Umbilical cord (tissue), 2 donors: ENCODE data around the gene FAM171A2. TPM values are rescaled to one million over a fixed set of nuclear protein-coding genes. Genes with fewer than 3 reads are reported as not detected.
"Not testable (repeated sequence)": the region's sequence is repeated elsewhere in the genome, so short reads cannot be mapped to it uniquely, and the experiment has no call there.

Experiments
- DNase-seq: peaks from one replicate; pipeline ENCODE4 v3.0.0-alpha.2; 2015; ENCODE audit warnings: low spot score
- total RNA-seq: library from RNA; depleted of rRNA; stranded (reverse); fragments of >200 nt; gene quantifications from one replicate; pipeline ENCODE4 v1.2.3, GENCODE V29; 2014; ENCODE audit warnings: low replicate concordance; ENCODE audit not compliant: insufficient read depth

The FAM171A2 gene
- total RNA-seq, 1 donor from 2014 or later: 16.4 TPM

GRCh38 chr17:44347206-44348055 lies 16.2 kb downstream of the FAM171A2 start:
- not testable (repeated sequence) for DNase-seq

- no peak for DNase-seq
Observed at GRCh38 chr17:44346064-44346844, 17.4 kb downstream of the FAM171A2 start.

GRCh38 chr17:44345454-44346026 lies 18.1 kb downstream of the FAM171A2 start:
- DNase-seq: peak; percentile 74

GRCh38 chr17:44344939-44345453 lies 18.7 kb downstream of the FAM171A2 start, which contains the start of gene GRN:
TSS of gene GRN (plus strand) at chr17:44345302. CDS start at chr17:44349165, 3,863 bp downstream.
- DNase-seq: peak; percentile 100

- no peak for DNase-seq
Observed at GRCh38 chr17:44343510-44344209, 20.0 kb downstream of the FAM171A2 start.

- not testable (repeated sequence) for DNase-seq
Observed at GRCh38 chr17:44340553-44340952, 23.1 kb downstream of the FAM171A2 start.

GRCh38 chr17:44338702-44339101 lies 25.0 kb downstream of the FAM171A2 start:
- no peak for DNase-seq

GRCh38 chr17:44335968-44336367 lies 27.7 kb downstream of the FAM171A2 start:
- no peak for DNase-seq

- DNase-seq: no peak
Observed at GRCh38 chr17:44335564-44335963, 28.1 kb downstream of the FAM171A2 start.

- DNase-seq: no peak
Observed at GRCh38 chr17:44334727-44335126, 28.9 kb downstream of the FAM171A2 start.

GRCh38 chr17:44334315-44334714 lies 29.3 kb downstream of the FAM171A2 start:
- no peak for DNase-seq

- DNase-seq: no peak
Observed at GRCh38 chr17:44333371-44333770, 30.3 kb downstream of the FAM171A2 start.

- peak; percentile 73 for DNase-seq
Observed at GRCh38 chr17:44331249-44331760, 32.3 kb downstream of the FAM171A2 start.

- not testable (repeated sequence) for DNase-seq
Observed at GRCh38 chr17:44330263-44330662, 33.4 kb downstream of the FAM171A2 start.

- not testable (repeated sequence) for DNase-seq
Observed at GRCh38 chr17:44329516-44329915, 34.1 kb downstream of the FAM171A2 start.

GRCh38 chr17:44327715-44328449 lies 35.8 kb downstream of the FAM171A2 start:
- no peak for DNase-seq

- peak; percentile 99 for DNase-seq
Observed at GRCh38 chr17:44326861-44327444, 36.7 kb downstream of the FAM171A2 start.

- DNase-seq: peak; percentile 95
Observed at GRCh38 chr17:44324571-44325275, 38.9 kb downstream of the FAM171A2 start, which contains the start of gene SLC25A39. TSS of gene SLC25A39 (minus strand) at chr17:44324823. CDS start at chr17:44323562, 1,261 bp downstream.

GRCh38 chr17:44324092-44324570 lies 39.5 kb downstream of the FAM171A2 start:
- DNase-seq: no peak
